Measurements from ENCODE around the gene EGR2.

EGR2 gene

DNA sequence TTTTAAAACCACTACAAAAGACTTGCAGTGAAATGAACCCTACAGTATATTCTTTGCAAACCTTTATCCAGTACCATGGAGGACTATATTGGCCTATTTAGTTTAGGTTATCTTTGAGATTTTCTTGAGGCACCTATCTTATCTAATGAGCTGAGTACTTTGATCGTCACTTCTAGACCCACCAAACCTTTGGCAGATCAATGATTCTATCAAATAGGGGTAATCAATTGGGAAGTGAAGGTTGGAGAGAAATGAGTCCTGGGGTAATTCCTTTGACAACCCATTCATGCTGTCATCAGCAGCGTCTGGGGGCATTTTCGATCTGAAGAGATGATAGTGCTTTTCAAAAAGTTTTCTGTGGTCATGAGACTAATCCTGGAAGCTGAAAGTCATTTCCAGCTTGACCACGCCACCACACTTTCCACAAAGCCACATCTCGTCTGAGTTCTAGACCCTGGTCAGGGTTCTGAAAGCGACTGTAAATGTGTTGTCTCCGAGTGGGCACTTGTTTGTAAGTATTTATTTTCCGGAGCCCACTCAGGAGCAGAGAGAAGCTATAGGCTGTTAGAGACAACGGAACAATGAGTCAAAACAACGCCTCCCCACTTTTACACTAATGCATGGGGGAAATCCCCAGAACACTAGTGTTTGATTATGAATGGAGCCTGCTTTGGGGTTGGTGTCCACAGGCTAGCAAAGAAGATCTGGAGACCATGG lies 4.8 kb downstream of the EGR2 start:
- no peak for DNase-seq (ENCODE audit: low read depth, low spot score)
- WGBS (ENCODE audit: insufficient coverage, insufficient read length), result no CpG with 5 or more reads among the region's 10 CpGs
- no peaks in the 10 kb centered on the region for H3K36me3 ChIP-seq (ENCODE audit: control insufficient read depth, insufficient read depth, low read length)
- no peaks in the 10 kb centered on the region for H3K4me1 ChIP-seq (ENCODE audit: control insufficient read depth, insufficient read depth, low read length)
- H3K4me3 ChIP-seq (ENCODE audit: low read length), result no peak overlapping the region
- H3K9me3 ChIP-seq (ENCODE audit: control insufficient read depth, insufficient read depth, low read length), result no peaks in the 10 kb centered on the region
- peaks cover 21% of the 10 kb centered on the region for H3K27me3 ChIP-seq (ENCODE audit: control insufficient read depth, insufficient read depth, low read length)
- no peak overlapping the region for H3K27ac ChIP-seq (ENCODE audit: low read length)

DNA sequence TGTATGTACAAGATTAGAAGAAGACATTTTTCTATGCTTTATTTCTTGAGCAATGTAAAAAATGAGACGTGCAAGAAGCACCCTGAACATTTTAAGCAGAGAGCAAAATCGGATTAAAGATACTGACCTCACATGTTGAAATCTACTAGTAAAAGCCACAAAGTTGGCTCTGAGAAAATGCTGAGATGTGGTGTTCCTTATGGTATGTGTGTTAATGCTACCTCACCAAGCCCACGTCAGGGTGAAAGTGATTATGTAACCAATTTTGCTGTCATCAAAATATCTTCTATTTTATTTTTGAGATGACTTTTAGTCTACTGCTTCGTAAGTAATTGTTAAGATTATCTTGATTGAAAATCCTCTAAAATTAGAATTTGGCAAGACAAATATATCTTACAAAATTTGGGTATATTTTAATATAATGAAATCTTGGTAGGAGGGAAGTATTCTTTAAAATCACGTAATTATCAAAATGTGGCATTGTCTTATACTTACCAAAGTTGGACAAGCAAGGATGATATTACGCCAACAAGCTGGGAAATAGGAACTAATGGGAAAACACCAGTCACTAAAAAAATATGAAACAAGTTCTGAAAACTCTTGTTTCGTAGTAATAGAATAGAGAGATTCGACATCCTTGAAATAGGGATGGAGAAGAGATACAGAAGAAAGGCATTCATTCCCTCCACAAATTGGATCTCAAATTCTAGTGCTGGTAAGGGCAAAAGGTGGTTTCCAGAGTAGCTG lies 5.8 kb downstream of the EGR2 start:
- H3K4me1 ChIP-seq (ENCODE audit: control insufficient read depth, insufficient read depth, low read length), result no peaks in the 10 kb centered on the region
- WGBS (ENCODE audit: insufficient coverage, insufficient read length), result no CpG with 5 or more reads among the region's 8 CpGs
- no peak for DNase-seq (ENCODE audit: low read depth, low spot score)
- no peak overlapping the region for H3K27ac ChIP-seq (ENCODE audit: low read length)
- H3K9me3 ChIP-seq (ENCODE audit: control insufficient read depth, insufficient read depth, low read length), result no peaks in the 10 kb centered on the region
- H3K4me3 ChIP-seq (ENCODE audit: low read length), result no peak overlapping the region
- H3K36me3 ChIP-seq (ENCODE audit: control insufficient read depth, insufficient read depth, low read length), result no peaks in the 10 kb centered on the region
- H3K27me3 ChIP-seq (ENCODE audit: control insufficient read depth, insufficient read depth, low read length), result peaks cover 13% of the 10 kb centered on the region

DNA sequence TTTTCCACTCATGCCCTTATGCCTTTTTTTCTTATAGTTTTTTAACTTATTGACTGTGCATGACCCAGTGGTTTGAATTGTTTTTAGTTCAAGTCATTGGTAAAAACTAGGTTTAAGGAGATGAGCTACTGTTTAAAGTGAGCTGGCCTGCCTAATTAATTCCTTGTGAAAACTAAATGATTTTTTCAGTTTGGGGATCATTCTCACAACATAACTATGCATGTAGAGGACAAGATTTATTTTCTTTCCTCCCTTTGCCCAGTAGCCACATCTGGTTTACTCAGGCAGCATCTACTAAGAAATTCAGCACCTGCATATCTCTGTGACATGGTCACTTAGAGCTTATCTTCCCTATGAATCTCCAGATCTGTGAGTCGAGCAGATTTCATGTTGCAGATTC lies 9.9 kb downstream of the EGR2 start:
- no peaks in the 10 kb centered on the region for H3K36me3 ChIP-seq (ENCODE audit: control insufficient read depth, insufficient read depth, low read length)
- no peak overlapping the region for H3K27ac ChIP-seq (ENCODE audit: low read length)
- H3K27me3 ChIP-seq (ENCODE audit: control insufficient read depth, insufficient read depth, low read length), result no peaks in the 10 kb centered on the region
- WGBS (ENCODE audit: insufficient coverage, insufficient read length), result no CpG with 5 or more reads among the region's 1 CpG
- peak overlapping the region; percentile 79; the same call in 1 of the 2 replicates for H3K4me3 ChIP-seq (ENCODE audit: low read length)
- no peaks in the 10 kb centered on the region for H3K9me3 ChIP-seq (ENCODE audit: control insufficient read depth, insufficient read depth, low read length)
- H3K4me1 ChIP-seq (ENCODE audit: control insufficient read depth, insufficient read depth, low read length), result no peaks in the 10 kb centered on the region
- DNase-seq (ENCODE audit: low read depth, low spot score), result no peak

DNA sequence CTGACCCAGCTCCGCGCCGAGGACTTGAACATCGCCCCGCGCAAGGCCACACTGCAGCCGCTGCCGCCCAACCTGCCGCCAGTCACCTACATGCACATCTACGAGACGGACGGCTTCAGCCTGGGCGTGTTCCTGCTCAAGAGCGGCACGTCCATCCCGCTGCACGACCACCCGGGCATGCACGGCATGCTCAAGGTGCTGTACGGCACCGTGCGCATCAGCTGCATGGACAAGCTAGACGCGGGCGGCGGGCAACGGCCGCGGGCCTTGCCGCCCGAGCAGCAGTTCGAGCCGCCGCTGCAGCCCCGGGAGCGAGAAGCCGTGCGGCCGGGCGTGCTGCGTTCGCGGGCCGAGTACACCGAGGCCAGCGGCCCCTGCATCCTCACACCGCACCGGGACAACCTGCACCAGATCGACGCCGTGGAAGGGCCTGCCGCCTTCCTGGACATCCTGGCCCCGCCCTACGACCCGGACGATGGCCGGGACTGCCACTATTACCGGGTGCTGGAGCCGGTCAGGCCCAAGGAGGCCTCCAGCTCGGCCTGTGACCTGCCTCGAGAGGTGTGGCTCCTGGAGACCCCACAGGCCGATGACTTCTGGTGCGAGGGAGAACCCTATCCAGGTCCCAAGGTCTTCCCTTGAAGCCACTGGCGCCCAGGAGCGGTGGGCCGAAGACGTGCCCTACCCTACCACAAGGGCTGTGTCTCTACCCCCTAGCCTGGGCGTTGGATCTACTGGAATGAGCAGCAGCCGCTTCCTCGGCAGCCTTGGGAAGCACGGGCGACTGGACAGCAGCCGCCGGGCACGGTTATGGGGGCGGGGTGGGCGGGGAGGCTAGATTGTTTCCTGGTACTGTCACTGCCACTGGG lies 10.7 kb downstream of the EGR2 start:
- Histone ChIP-seq H3K4me3 (ENCODE audit: low read length) (peak overlapping the region; percentile 79), H3K9me3 (ENCODE audit: control insufficient read depth, insufficient read depth, low read length) (no peaks in the 10 kb centered on the region), H3K27ac (ENCODE audit: low read length) (no peak overlapping the region), H3K4me1 (ENCODE audit: control insufficient read depth, insufficient read depth, low read length) (no peaks in the 10 kb centered on the region), H3K36me3 (ENCODE audit: control insufficient read depth, insufficient read depth, low read length) (no peaks in the 10 kb centered on the region), H3K27me3 (ENCODE audit: control insufficient read depth, insufficient read depth, low read length) (no peaks in the 10 kb centered on the region)
- no peak for DNase-seq (ENCODE audit: low read depth, low spot score)
- WGBS (ENCODE audit: insufficient coverage, insufficient read length), result no CpG with 5 or more reads among the region's 77 CpGs

DNA sequence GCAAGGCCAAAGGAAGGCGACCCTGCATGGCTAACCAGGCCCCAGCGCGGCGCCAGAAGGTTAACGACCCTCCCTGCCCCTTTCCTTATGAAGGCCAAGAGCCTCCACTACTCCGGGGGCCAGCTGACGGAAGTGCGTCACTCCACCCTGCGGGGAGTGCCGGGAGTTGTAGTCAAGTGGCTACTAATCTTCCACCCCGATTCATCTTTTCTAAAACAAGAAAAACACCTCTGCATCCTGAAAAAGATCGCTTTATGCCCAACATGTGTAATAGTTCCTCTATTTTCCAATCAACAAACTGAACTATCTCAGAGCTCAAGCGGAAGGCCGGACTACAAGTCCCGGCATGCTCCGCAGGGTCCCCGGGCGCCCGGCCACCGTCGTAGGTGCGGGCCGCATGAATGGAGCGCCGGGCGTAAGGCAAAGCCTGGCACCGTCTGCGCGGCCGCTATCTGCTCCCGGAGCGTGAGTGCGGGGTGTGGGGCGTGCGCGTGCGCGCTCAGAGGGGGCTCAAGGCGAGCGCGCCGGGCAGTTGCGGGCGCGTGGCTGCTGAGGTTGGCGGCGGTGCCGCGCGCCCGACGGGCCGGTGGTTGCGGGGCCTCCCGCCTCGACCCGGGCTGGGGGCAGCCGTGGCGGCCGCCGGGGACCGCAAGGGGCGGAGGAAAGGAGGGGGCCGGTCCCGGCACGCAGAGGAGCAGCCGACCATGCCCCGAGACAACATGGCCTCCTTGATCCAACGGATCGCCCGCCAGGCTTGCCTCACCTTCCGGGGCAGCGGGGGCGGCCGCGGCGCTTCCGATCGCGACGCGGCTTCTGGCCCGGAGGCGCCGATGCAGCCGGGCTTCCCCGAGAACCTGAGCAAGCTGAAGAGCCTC lies 11.6 kb downstream of the EGR2 start, which contains the start of gene ADO:
TSS of gene ADO (plus strand) at position 365 of the 875 bp plus-strand sequence. CDS start at position 705, 340 bp downstream.
- WGBS (ENCODE audit: insufficient coverage, insufficient read length), result no CpG with 5 or more reads among the region's 87 CpGs
- DNase-seq (ENCODE audit: low read depth, low spot score), result peak; percentile 76
- Histone ChIP-seq H3K4me3 (ENCODE audit: low read length) (peak within 1 kb of the TSS; percentile 79), H3K9me3 (ENCODE audit: control insufficient read depth, insufficient read depth, low read length) (no peaks in the 10 kb centered on the region), H3K4me1 (ENCODE audit: control insufficient read depth, insufficient read depth, low read length) (no peaks in the 10 kb centered on the region), H3K27ac (ENCODE audit: low read length) (no peak within 1 kb of the TSS), H3K27me3 (ENCODE audit: control insufficient read depth, insufficient read depth, low read length) (no peaks in the 10 kb centered on the region), H3K36me3 (ENCODE audit: control insufficient read depth, insufficient read depth, low read length) (no peaks in the 10 kb centered on the region)

DNA sequence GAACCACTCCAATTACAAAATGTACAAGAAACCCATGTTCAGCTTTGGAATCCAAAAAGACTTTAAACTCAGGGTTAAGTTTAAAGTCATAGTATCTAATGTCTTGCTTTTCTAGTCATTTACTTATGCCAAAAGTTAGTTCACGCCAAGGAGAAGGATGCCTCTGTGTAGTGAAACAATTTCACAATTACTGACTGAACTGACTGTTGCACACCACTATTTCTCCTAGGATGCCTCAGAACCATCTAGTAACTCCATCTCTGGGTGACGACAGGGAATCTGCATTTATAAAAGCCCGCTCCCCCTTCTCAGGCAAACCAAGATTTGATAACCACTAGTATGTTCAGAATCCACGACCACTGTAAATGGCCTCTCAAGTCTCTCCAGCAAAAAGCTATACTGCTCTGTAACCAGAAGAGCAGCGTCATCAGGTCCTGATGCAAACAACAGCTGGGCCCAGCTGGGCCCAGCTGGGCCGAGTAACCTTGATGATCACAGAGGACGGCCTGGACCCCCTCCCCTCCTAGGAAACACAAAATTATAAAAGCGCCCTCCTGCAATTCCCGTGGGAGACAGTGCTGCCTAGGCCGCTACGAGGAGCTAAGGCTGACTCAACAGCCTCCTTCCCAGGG lies 12.3 kb downstream of the EGR2 start:
- no peaks in the 10 kb centered on the region for H3K4me1 ChIP-seq (ENCODE audit: control insufficient read depth, insufficient read depth, low read length)
- no peaks in the 10 kb centered on the region for H3K36me3 ChIP-seq (ENCODE audit: control insufficient read depth, insufficient read depth, low read length)
- H3K27me3 ChIP-seq (ENCODE audit: control insufficient read depth, insufficient read depth, low read length), result no peaks in the 10 kb centered on the region
- H3K27ac ChIP-seq (ENCODE audit: low read length), result no peak overlapping the region
- no CpG with 5 or more reads among the region's 11 CpGs for WGBS (ENCODE audit: insufficient coverage, insufficient read length)
- H3K9me3 ChIP-seq (ENCODE audit: control insufficient read depth, insufficient read depth, low read length), result no peaks in the 10 kb centered on the region
- no peak for DNase-seq (ENCODE audit: low read depth, low spot score)
- H3K4me3 ChIP-seq (ENCODE audit: low read length), result peak overlapping the region; percentile 79; the same call in 1 of the 2 replicates

DNA sequence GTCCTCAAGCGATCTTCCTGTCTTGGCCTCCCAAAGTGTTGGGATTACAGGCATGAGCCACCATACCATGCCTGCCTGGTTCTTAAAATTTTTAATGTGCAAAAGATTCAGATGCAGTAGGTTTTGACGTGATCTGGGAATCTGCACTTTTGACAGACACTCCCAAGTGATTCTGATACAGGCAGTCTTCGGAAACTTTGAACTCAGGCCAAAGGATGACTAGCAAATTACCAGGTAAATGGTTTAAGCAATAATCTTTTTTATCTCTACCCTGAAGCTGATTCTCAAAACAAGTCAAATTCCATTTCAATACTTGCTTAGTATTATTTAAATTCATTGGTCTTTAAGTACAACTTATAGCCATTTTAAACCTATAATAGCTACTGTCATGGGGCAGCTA lies 14.3 kb downstream of the EGR2 start:
- Histone ChIP-seq H3K4me1 (ENCODE audit: control insufficient read depth, insufficient read depth, low read length) (no peaks in the 10 kb centered on the region), H3K36me3 (ENCODE audit: control insufficient read depth, insufficient read depth, low read length) (no peaks in the 10 kb centered on the region), H3K4me3 (ENCODE audit: low read length) (no peak overlapping the region), H3K27me3 (ENCODE audit: control insufficient read depth, insufficient read depth, low read length) (no peaks in the 10 kb centered on the region), H3K9me3 (ENCODE audit: control insufficient read depth, insufficient read depth, low read length) (no peaks in the 10 kb centered on the region), H3K27ac (ENCODE audit: low read length) (no peak overlapping the region)
- no peak for DNase-seq (ENCODE audit: low read depth, low spot score)
- no CpG with 5 or more reads among the region's 3 CpGs for WGBS (ENCODE audit: insufficient coverage, insufficient read length)

DNA sequence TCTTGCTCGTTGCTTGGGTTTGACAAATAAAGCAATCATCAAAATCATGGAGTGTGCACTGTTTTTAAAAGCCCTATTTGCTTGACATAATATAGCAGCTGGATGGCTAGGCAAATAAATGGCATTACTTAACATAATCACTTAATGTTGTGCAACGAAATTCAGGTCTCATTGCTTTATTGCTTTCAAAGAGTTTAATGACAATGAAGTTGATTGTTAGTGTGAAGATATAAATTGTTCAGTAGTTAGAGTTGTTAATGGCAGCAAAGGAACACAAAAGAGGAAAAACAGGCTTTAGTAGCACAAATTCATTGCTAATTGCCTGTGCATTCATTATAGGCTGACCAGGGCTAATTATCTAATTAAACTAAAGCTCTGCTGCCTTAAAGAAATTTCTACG lies 19.3 kb downstream of the EGR2 start:
- Histone ChIP-seq H3K36me3 (ENCODE audit: control insufficient read depth, insufficient read depth, low read length) (no peaks in the 10 kb centered on the region), H3K27me3 (ENCODE audit: control insufficient read depth, insufficient read depth, low read length) (no peaks in the 10 kb centered on the region), H3K4me3 (ENCODE audit: low read length) (no peak overlapping the region), H3K4me1 (ENCODE audit: control insufficient read depth, insufficient read depth, low read length) (no peaks in the 10 kb centered on the region; the same call in 1 of the 2 replicates), H3K9me3 (ENCODE audit: control insufficient read depth, insufficient read depth, low read length) (no peaks in the 10 kb centered on the region), H3K27ac (ENCODE audit: low read length) (no peak overlapping the region)
- WGBS (ENCODE audit: insufficient coverage, insufficient read length), result no CpG with 5 or more reads among the region's 3 CpGs
- no peak for DNase-seq (ENCODE audit: low read depth, low spot score)

DNA sequence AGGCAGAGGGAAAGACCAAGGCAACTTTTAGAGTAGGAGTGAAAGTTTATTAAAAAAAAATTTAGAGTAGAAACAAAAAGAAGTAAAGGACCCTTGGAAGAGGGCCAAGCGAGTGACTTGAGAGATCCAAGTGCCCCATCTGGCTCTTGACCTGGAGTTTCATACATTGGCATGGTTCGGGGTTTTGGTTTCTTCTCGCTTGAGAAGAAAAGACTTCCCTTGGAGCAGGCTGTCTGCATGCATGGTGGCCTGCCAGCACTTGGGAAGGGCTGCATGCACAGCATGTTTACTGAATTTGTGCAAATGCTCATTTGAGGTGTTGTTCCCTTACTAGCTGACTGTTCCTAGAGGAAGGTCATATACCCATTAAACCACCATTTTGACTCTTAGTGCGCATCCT lies 20.4 kb downstream of the EGR2 start:
- WGBS (ENCODE audit: insufficient coverage, insufficient read length), result no CpG with 5 or more reads among the region's 4 CpGs
- Histone ChIP-seq H3K9me3 (ENCODE audit: control insufficient read depth, insufficient read depth, low read length) (no peaks in the 10 kb centered on the region), H3K4me3 (ENCODE audit: low read length) (no peak overlapping the region), H3K27me3 (ENCODE audit: control insufficient read depth, insufficient read depth, low read length) (no peaks in the 10 kb centered on the region), H3K27ac (ENCODE audit: low read length) (no peak overlapping the region), H3K4me1 (ENCODE audit: control insufficient read depth, insufficient read depth, low read length) (no peaks in the 10 kb centered on the region; the same call in 1 of the 2 replicates), H3K36me3 (ENCODE audit: control insufficient read depth, insufficient read depth, low read length) (no peaks in the 10 kb centered on the region)
- DNase-seq (ENCODE audit: low read depth, low spot score), result no peak
